HTERT RPE-1 (cell line): Measurements from ENCODE around the gene ADGRE2.

Source experiments
- in situ Hi-C: fragments of 300-500 bp; cut with MboI; formaldehyde crosslinking; loops from 4 replicates; pipeline ENCODE4 v1.14.3; 2020; ENCODE audit warnings: low sequenced_read_pairs

ADGRE2 gene

DNA sequence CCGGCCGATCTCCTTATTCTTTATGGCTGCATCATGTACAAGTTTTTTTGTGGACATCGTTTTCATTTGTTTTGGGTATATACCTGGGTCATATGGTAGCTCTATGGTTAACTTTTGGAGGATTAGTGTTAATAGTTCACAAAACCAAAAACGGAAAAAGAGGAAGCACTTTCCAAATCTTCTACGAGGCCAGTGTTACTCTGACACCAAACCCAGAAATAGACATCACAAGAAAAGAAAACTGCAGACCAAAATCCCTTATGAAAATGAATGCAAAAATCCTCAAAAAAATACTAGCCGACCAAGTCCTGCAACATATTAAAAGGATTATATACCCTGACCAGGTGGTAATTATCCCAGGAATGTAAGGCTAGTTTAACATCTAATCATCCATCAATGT is 29.8 kb downstream of the ADGRE2 start:
- in situ Hi-C loops, result no loop called here

DNA sequence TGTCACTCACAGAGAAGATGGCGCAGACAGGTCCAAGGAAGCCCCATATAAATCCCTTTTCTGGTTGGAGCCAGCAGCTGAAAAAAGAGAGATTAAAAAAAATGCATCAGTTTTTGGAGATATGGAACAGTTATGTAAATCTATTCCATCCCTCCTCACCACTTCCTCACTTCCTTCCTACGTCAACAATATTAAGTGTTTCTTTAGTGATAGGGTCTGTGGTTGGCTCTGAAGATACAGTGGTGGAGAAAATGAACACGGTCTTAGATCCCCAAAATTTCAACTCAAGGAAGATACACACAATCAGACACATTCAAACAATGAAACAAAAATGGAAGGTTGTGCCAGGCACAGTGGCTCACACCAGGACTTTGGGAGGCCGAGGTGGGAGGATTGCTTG is 31.5 kb downstream of the ADGRE2 start:
- in situ Hi-C loops, result no loop called here

DNA sequence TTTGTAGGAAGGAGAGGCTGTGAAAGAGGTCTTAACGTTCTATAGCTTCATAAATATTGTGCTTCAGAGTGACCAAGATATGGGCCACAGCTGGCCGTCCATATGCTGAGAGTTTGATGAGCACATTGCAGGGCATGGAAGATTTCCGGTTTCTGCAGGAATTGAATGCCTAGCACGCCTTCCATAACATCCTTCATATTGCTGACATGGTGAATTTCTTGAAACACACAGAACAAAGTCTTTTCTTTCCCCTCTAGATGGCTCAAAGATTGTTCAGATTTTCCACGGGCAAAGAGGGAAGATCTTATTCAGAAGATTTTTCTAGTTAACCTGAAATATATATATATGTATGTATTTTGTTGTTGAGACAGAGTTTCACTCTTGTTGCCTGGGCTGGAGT is 42.4 kb downstream of the ADGRE2 start:
- in situ Hi-C loops, result no loop called here

DNA sequence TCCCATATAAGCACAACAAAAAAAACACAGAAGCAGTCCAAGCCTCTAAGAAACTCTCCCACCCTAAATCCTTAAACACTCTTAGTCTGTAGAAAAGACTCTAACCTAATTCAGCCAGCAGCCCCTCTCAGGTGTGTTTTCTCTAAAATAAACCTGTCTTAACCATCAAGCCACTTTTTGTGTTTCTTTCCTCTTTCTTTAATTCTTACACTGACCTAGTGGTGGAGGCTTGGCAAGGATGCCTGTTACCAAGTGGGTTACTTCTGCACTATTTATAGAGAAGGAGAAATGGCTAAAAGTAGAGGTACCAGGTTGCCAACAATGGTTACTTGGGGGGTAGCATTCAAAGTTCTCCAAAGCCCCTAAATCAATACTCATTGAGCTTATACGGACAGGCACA is 44.8 kb downstream of the ADGRE2 start:
- in situ Hi-C loops, result no loop called here

DNA sequence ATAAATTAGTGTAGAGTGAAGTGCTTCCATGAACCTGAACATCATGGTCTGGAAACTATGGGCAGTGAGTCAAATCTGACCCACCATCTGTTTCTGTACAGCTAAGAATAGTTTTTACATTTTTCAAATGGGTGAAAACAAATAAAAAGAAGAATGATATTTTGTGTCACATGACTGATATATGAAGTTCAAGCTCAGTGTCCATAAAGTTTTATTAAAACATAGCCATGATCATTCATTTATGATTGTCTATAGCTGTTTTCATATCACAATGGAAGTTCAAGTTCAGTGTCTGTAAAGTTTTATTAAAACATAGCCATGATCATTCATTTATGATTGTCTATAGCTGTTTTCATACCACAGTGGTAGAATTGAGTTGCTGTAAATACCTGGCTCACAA is 45.9 kb downstream of the ADGRE2 start:
- in situ Hi-C loops, result no loop called here

DNA sequence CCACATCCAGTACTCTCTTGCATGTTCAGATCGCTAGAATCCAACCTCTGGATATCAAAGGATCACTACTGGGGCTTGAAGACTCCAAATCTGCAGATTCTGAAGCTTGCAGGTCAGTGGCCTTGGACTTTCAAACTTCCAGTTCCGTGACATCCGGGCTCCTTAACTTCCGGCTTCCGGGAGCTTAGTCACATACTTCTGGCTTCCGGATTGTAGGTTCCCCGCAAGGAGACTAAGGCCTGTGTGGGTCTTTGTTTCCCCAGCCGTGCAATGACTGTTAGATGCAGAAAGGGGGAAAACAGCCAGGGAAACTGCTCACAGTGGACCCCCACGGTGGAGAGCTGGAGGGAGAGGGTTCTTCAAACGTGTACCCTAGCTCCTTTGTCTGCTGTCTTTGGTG is 47.2 kb downstream of the ADGRE2 start:
- in situ Hi-C loops, result no loop called here

DNA sequence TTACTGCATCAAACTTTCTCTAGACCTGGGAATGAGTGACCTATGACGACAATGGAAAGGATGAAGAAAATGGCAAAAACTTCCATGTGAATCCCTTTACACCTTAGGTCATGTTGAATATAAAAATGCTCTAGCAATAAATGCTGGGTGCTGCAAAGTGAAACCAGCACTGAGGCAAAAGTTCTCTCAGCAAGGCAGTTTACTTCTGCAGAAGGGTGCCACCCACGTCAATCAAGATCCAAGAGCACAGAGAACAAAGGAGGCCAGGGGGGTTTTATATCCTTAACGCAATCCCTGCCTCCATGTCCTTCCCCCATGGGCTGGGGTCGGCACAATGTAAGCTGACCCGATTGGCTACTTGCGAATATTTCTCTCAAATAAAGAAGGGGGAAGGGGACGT is 49.8 kb downstream of the ADGRE2 start:
- in situ Hi-C loops, result no loop called here

DNA sequence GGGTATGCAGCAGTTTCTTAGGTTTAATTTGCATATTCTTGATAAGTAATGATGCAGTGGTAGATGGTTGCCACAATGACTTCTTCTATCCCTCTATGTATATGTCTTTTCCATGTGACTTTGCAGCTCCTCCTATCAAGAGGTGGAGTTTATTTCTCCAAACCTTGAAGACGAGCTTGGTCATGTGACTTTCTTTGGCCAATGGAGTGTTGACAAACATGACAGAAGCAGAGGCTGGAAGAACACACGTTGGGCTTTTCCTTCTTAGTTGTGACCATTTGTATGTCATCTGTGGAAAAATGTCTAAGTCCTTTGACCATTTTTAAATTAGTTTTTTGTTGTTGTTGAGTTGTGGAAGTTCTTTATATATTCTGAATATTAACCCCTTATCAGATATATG is 56.2 kb downstream of the ADGRE2 start:
- in situ Hi-C loops, result no loop called here

DNA sequence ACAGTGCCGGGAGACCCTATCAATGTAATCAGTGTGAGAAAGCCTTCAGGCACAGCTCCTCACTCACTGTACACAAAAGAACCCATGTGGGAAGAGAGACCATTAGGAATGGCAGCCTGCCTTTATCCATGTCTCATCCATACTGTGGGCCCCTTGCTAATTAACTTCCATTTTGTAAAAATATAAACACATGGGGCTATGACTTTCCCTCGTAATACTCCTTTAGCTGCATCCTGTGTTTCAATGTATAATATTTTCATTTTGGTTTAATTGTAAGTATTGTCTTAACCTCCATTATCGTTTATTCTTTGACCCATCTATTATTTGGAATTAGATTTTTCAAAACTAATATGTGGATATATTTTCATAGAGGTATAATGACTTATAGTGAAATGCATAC is 59.2 kb downstream of the ADGRE2 start:
- in situ Hi-C loops, result no loop called here

DNA sequence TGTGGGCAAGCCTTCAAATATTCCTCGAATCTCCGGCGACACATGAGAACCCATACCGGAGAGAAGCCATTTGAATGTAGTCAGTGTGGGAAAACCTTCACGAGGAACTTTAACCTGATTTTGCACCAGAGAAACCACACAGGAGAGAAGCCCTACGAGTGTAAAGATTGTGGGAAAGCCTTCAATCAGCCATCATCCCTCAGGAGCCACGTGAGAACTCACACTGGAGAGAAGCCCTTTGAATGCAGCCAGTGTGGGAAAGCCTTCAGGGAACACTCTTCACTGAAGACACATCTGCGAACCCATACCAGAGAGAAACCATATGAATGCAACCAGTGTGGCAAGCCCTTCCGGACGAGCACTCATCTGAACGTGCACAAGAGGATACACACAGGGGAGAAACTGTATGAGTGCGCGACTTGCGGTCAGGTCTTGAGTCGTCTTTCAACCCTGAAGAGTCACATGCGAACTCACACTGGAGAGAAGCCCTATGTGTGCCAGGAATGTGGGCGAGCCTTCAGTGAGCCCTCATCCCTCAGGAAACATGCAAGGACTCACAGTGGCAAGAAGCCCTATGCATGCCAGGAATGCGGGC is 59.7 kb downstream of the ADGRE2 start:
- in situ Hi-C loops, result no loop called here

DNA sequence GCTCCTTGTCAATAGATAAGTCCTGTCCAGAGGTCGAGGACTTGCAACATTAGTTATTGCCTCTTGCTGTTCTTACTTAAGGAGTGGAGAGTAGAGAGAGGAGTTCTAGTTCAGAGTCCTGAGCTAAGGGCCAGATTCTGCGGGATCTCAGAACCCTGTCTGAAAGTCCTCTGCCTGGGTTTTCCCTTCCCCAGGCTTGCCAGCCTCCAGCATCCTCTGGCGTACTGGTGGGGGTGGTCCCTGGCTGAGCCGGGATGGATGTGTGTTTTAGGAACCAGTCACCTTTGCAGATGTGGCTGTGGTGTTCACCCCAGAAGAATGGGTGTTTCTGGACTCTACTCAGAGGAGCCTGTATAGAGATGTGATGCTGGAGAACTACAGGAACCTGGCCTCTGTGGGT is 62.5 kb downstream of the ADGRE2 start:
- in situ Hi-C loops, result no loop called here

DNA sequence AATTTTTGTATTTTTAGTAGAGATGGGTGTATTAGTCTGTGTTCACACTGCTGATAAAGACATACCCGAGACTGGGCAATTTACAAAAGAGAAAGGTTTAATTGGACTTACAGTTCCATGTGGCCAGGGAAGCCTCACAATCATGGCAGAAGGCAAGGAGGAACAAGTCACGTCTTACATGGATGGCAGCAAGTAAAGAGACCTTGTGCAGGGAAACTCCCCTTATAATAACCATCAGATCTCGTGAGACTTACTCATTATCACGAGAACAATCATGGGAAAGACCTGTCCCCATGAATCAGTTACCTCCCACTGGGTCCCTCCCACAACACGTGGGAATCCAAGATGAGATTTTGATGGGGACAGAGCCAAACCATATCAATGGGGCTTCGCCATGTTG is 73.9 kb downstream of the ADGRE2 start:
- in situ Hi-C loops, result no loop called here

DNA sequence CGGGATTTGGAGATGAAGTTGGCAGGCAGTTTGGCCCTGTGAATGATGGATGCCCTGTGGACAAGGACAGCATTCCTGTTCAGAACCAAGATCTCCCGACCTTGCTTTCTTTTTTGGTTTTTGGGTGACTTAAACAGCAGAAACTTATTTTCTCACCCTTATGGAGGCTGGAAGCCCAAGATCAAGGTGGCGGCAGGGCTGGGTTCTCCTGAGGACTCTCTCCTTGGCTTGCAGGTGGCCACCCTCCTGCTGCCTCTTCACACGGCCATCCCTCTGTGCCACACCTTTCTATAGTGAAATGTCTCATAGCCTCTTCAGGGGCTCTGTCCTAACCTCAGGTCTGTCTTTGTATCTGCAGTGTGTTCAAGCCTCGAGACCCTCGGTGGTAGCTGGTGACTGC is 74.5 kb downstream of the ADGRE2 start:
- in situ Hi-C loops, result no loop called here

DNA sequence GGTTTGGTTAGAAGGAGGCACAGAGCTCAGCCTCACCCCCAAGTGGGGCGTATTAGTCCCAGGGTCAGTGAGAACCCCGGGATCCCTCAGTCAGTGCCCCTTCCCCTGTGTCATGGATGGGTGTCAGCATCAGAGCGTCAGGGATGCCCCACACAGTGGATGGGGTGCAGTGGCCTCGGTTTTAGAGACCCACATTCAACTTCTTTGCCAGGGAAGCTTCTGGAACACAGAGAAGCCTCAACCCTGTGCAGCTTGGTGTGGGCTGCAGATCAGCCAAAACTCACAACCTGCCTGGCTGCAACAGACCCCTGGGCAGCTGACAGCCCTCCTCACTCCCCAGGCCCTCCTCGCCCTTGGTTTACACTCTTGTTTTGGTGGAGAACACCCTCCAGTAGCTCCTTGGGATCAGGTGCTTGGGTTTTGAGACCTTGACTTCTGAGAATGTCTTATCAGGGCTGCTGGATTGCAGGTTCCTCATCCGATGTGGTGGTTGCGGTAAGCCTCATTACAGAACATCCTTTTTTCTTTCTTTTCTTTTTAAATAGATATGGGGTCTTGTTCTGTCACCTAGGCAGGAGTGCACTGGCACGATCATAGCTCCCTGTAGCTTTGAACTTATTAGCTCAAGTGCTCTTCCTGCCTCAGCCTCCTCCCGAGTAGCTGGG is 77.5 kb downstream of the ADGRE2 start:
- in situ Hi-C loops, result no loop called here

DNA sequence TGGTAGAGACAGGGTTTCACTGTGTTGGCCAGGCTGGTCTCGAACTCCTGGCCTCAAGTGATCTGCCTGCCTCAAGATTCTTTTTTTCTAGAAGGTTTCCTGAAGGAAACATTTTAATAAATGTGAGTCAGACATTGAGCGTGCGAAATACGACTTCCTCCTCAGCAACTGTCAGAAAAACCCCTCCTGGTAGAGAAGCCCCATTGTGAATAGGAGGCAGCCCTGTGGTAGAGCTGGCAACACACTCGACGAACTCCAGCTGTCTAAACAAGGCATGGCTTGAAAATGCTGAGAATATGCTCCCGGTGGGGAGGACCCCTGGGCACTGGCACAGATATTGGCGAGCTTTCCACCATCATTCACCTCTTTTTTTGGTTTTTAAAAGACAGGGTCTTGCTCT is 78.7 kb downstream of the ADGRE2 start:
- in situ Hi-C loops, result no loop called here

DNA sequence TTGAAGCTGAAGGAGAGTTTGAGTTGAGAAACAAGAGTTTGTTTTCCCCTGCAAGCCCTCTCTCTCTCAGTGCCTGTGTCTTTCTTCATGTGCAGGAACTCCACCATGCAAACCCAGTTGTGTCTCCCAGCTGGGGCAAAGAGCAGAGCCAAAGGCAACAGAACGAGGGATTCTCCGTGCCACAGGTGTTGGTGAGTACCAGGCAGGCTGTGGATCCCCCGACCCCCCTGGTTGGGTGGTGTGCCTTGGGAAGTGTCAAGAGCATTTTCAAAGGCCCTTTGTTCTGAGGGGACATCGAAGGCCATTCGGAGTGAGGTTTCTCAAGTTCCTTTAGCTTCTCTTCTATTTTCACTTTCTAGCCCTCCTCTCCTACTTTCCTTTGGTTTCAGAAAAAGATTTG is 82.9 kb downstream of the ADGRE2 start:
- in situ Hi-C loops, result no loop called here

DNA sequence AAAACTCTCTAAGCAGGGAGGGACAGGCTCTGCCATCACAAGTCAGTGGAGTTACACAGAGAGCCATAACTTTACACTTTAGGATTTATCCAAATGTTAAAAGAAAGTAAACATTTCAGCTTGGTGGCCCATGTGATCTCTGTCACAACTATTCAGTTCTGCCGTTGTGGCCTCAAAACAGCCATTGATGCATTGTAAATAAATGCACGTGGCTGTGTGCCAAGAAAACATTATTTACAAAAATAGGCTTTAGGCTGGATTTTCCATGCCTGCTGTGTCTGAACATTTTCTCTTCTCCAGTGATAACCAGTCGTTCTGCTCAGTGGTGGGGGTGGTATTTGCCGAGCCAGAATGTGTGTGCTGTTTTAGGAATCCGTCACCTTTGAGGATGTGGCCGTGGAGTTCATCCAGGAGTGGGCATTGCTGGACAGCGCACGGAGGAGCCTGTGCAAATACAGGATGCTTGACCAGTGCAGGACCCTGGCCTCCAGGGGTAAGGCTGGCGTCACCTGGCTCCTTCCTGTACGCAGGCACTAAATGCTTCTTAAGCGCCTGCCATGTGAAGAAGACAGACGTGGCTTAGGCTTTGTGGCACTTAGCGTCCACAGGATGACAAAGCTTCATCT is 83.6 kb downstream of the ADGRE2 start:
- in situ Hi-C loops, result no loop called here

DNA sequence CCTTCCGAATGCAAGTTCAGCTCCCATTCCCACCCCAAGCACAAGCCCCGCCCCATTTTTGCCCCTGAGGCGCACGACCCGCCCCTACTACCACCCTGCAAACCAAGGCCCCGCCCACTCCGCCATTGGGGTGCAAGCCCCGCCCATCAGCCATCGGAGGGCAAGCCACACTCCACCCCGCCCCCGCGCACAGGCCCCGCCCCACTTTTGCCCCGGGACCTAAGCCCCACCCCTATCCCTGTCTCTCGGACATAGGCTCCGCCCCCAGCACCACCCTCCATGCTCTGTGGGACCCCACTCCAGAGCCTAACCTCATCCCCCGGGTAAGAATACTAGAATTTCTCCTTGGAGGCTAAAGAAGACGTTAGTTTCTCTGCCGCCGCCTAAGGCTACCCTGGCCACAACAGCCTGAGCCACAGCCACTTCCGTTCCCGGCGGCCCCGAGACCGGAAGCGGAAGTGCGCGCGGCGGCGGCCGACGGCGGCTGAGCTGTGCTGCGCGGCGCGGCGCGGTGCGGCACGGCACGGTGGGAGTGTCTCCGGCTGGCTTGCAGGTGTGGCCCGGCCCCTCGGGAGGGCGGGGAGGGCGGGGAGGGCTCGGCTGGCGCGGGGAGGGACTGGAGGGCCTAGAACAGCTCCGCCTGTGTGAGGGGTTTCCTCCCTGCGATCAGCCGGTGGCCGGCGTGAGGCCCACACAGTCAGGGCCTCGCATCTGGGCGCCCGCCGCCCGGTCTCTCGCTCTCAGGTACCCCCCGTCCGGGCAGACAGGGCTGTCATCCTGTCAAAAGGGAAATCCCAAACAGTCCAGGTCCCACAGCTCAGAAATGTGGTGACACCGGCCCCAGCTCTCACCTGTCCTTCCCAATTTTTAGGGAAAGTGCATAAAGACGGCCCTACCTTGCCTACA is 88.5 kb downstream of the ADGRE2 start, which contains the start of gene ZNF333:
ZNF333 (plus strand) TSS at position 451 of the 906 bp plus-strand sequence. CDS start 3,444 bp downstream, outside the sequence.
- in situ Hi-C loops, result no loop called here

DNA sequence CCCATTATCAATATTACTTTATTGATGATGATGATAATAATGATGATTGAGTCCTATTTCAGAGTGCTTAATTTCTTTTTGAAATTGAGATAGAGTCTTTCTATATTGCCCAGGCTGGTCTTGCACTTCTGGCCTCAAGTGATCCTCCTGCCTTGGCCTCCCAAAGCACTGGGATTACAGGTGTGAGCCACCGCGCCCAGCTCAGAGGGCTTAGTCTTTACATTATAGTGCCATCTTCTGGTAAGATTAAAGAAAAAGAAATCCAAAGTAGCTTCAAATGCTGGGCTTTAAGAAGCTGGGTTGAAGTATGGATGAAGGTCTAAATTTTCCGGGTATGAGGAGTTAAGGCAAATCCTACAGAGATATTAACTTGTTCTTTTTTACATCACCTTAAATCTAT is 91.9 kb downstream of the ADGRE2 start:
- in situ Hi-C loops, result no loop called here

DNA sequence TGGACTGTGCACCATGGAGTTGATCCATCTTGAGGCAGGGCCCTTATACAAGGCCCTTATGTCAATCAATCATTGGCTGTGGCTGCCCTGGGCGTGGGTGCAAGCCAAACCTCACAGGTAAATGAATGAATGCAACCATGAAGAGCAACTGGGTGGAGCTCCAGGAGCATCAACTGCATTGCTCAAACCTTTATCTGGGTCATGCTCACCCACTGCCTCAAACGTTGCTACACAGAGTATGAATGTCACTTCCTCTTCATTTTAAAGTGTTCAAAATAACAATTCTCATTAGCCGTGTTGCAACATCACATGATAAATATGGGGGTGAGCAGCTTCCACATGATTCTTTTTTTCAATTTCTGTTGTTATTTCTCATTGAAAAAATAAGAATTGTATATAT is 94.9 kb downstream of the ADGRE2 start:
- in situ Hi-C loops, result no loop called here
